Right forelimb (tissue), 1 donor: ENCODE results near the gene SNED1.

Experiments
- DNase-seq: peaks from one replicate; pipeline ENCODE4 v3.0.0-alpha.2; 2018

SNED1 gene

GRCh38 chr2:240992572-240993291 lies 5.7 kb upstream of the SNED1 start:
- peak; percentile 34 for DNase-seq

GRCh38 chr2:240993446-240994170 lies 4.8 kb upstream of the SNED1 start:
- DNase-seq: no peak

GRCh38 chr2:240994171-240994896 lies 4.1 kb upstream of the SNED1 start:
- DNase-seq: no peak

- no peak for DNase-seq
These were observed 3.1 kb upstream of the SNED1 start for GRCh38 chr2:240995041-240996021.

- no peak for DNase-seq
These were observed 2.1 kb upstream of the SNED1 start for GRCh38 chr2:240996161-240996833.

GRCh38 chr2:240996834-240997140 lies 1.6 kb upstream of the SNED1 start:
- DNase-seq: no peak

- no peak for DNase-seq
These were observed 1.1 kb upstream of the SNED1 start for GRCh38 chr2:240997141-240997855.

- no peak for DNase-seq
These were observed 232 bp downstream of the SNED1 start for GRCh38 chr2:240998706-240998994.

GRCh38 chr2:240998995-240999791 lies 775 bp downstream of the SNED1 start:
- DNase-seq: no peak

- no peak for DNase-seq
These were observed 1.6 kb downstream of the SNED1 start for GRCh38 chr2:240999873-241000541.

GRCh38 chr2:241000831-241001321 lies 2.5 kb downstream of the SNED1 start:
- no peak for DNase-seq

GRCh38 chr2:241001413-241002274 lies 3.2 kb downstream of the SNED1 start:
- no peak for DNase-seq

- no peak for DNase-seq
These were observed 4.0 kb downstream of the SNED1 start for GRCh38 chr2:241002275-241003046.

GRCh38 chr2:241003047-241003360 lies 4.6 kb downstream of the SNED1 start:
- DNase-seq: no peak

- no peak for DNase-seq
These were observed 5.0 kb downstream of the SNED1 start for GRCh38 chr2:241003369-241003768.

- no peak for DNase-seq
These were observed 5.6 kb downstream of the SNED1 start for GRCh38 chr2:241003830-241004564.

- no peak for DNase-seq
These were observed 7.2 kb downstream of the SNED1 start for GRCh38 chr2:241005569-241005968.

GRCh38 chr2:241006412-241006811 lies 8.0 kb downstream of the SNED1 start:
- no peak for DNase-seq
